GM18499 (cell line): ENCODE results near the gene KCP.

Source experiments
- ATAC-seq: cut with Tn5 transposase; IDR thresholded peaks from one replicate; pipeline ENCODE4 v1.9.1; 2021; ENCODE audit warnings: moderate number of reproducible peaks; ENCODE audit not compliant: insufficient read depth, unreplicated experiment

Gene KCP

DNA sequence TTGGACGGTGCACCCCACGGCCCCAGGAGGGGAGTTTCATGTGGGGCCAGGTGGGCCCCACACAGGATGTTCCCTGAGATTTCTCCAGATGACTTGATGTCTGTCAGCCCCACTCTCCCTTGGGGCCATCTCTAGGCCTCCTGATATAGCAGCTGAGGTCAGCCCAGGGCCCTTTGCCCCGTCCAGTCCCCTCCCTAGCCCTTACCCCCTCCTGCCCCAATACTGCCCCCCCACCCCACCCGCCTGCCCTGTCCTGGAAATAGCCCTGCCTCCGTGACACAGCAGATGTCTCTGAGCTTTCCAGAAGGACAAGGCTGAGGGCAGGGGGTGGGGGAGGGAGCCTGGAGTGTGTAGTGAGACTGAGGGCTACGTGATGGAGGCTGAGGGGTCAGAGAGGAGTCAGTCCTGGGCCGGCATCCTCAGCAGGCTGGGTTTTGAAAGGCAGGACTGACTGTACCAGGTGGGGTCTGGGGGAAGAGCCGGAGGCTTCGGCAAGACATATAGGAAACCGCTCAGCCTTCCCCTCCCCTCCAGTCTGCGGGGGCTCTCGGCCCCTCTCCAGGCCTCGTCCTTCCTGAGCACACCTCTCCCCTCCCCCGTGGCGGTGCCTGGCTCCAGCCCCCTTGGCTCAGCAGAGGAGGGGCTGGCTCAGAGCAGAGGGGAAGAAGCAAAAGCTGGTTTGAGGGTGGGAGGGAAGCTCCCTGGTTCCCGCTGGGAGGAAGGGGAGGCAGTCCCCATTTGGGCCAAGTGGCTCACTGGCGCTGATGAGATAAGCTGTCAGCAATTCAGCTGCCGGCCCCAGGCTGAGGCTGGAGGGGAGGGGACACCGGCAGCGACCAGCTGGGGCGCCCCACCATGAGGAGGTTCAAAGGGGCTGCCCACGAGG, 78.3 kb downstream of the KCP start:
- no peak for ATAC-seq

DNA sequence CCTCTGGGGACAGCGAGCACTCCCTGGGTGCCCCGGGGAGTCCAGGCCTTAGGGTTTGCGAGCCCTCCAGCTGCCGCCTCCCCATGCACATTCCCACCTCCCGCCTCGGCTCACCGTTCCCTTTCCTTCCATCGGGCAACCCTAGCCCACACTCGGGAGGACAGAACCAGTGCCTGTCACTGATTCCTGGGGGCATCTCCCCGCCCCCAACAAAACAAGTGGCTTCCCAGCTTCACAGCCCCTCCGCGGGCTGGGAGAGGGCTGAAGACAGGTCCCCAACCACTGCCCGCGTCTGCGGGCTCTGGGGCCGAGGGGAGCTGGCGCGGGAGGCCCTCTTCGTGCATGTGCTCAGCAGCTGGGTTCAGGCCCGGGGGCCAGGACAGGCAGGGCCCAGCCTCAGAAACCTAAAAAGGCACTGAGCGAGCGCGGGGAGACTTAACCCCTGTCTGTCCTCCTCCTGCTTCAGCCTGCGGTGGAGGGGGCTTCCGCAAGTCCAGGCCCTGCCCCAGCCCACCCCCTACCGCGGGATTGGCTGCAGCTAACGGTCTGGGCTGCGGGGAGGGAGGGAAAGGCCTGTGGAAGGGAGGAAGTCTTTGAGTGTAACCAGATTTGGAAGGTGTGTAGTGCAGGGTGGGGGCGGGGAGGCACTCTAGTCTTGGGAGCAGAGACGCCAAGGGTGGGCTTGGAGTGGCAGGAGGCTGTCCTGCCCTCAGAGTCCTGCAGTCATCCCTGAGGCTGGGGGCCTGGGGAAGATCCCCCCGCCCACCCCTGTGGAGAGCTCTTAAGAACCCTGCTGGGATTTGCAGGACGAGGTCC, 79.1 kb downstream of the KCP start:
- no peak for ATAC-seq

DNA sequence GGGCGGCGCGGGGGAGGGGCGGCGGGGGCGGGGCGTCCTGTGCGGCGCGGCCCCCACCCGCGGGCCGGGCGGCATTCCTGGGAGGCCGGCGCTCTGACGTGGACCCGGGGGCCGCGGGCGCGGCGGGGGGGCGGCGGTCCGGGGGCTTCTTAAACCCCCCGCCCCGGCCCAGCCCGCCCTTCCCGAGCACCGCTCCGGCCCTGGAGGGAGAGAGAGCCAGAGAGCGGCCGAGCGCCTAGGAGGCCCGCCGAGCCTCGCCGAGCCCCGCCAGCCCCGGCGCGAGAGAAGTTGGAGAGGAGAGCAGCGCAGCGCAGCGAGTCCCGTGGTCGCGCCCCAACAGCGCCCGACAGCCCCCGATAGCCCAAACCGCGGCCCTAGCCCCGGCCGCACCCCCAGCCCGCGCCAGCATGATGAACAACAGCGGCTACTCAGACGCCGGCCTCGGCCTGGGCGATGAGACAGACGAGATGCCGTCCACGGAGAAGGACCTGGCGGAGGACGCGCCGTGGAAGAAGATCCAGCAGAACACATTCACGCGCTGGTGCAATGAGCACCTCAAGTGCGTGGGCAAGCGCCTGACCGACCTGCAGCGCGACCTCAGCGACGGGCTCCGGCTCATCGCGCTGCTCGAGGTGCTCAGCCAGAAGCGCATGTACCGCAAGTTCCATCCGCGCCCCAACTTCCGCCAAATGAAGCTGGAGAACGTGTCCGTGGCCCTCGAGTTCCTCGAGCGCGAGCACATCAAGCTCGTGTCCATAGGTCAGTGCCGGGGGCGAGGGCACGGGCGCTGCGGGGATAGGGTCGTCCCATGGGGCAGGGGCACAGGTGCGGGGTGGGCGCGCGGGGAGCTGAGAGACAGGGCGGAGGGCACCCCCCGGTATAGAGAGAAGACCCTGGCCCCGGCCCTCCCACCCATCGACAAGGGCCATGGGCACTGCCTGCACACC, 80.0 kb downstream of the KCP start, which contains the start of gene FLNC:
TSS of gene FLNC (plus strand) at position 176 of the 947 bp plus-strand sequence. CDS start at position 408, 232 bp downstream.
- ATAC-seq, result no peak

DNA sequence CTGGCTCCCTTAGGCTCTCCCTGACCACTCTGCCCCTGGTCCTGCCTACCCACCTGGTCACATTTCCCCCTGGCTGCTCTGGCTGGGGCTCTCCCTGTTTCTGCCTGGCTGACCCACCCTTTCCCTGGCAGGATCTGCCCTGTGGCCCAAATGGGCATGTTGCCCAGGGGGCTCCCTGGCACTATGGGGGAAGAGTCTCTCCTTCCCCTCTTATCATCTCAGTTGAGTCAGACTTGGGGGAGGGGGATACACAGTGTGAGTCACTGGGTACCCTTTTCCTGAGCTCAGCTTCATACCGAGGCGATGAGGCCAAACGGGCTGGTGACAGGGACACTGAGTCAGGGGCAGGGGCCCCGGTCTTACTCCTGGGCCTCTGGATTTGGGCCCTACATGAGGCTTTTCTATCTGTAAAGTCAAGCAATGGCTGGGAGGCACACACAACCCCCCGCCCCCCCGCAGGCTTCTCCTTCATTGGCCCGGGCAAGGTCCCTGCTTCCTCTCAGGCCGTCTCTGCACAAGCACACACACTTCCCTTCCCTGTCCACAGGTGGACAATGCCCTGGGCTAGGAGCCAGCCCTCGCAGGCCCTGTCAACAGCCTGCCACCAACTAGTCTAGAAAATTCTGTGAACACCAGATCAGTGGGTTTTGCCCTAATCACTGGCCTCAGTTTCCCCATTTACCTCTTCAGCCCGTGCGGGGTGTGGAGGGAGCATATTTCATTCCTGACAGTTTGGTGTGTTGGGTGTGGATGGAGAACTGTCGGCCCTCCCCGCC, 80.9 kb downstream of the KCP start:
- ATAC-seq, result no peak

DNA sequence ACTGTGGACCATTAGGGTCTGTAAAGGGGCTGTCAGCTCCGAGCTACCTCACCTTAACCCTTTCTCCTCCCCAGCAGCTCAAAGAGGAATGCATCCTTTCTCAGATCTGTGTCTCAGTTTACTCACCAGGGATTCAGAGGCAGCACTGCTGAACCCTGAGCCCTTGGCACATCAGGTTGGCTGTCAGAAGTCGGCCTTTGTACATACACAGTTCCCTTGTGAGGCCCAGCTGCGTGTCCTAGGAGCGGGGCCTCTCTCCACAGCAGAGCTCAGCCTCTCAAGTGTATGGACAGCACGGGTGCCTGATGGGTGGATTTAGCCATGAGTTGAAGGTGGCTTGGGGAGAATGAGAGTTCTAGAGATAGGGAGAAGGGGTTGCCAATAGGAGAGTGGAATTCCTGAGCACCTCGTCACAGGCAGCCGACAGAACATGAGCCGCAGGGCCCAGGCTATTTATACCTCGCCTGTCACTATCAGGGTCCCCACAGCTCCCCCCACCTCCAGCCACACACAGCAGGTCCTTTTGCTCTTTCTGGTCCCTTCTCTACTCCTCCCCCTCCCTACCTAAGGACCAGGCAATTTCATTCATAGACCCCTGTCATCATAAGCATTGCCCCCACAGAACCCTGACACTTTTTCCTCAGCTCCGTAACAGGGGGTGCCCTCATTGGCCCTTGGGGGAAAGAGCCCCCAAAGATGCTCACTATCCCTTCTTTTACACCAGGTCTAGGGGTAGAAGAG, 82.4 kb downstream of the KCP start:
- ATAC-seq, result no peak

DNA sequence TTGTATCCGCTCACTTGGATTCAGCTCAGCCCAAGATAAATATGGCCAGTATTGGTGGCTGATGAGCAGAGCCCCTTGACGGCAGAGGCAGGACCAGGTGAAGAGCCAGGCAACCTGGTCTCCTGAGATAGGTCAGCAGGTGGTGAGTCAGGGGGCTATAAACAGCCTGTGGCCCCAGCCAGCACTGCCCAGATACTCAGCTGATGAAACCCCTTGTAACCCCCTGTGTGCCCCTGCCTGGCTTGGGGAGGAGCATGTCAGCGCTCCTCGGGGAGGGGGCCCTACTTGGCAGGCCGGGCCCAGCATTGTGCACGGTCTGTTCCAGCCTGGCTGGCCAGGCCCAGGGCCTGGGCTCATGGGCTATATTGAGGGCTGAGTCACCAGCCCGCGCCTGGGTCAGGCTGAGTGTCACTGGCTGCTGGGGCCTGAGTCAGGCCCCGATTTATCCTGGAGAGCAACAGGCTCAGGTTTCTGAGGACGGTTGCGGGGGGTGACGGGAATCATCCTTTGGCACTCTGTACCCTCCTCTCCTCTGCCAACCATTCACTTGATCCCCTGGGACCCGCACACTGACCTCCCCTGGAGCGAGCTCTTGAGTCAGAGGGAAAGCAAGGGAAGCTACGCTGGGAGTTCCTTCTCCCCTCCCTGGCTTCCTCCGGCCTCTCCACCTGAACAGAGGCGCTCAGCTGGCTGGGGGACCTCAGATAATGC, 83.1 kb downstream of the KCP start:
- ATAC-seq, result no peak

DNA sequence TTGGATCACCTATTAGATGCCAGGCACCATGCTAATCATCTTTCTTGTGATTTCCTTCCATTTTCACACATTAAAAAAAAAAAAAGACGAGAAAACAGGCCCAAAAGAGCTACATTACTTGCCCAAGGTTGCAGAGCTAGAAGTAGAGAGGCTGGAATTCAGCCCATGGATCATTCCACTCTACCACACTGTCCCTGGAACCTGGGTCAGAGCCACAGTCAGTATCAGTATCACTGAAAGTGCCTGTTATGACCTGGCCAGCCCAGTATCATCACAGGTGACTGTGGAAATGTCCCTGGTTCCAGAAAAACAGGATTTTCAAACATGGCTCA, 83.6 kb downstream of the KCP start:
- no peak for ATAC-seq
